Measurements from ENCODE around the gene IL12RB2. TPM values are rescaled to one million over a fixed set of nuclear protein-coding genes. Genes with fewer than 3 reads are reported as not detected.

Gene IL12RB2
- 1.3 TPM for total RNA-seq

- Histone ChIP-seq H3K9me3 (ENCODE audit: low read depth, low read length) (no peaks in the 10 kb centered on the region), H3K4me1 (ENCODE audit: insufficient read depth, low read length) (peaks cover 20% of the 10 kb centered on the region), H3K27me3 (ENCODE audit: insufficient read depth, low read length) (peaks cover 29% of the 10 kb centered on the region), H3K4me3 (ENCODE audit: low read length) (peak within 1 kb of the TSS; percentile 35)
Measured at GRCh38 chr1:67307251-67308060, at the start of gene IL12RB2. IL12RB2 (plus strand) TSS chr1:67307873; CDS start chr1:67320369, 12,496 bp downstream.

DNA sequence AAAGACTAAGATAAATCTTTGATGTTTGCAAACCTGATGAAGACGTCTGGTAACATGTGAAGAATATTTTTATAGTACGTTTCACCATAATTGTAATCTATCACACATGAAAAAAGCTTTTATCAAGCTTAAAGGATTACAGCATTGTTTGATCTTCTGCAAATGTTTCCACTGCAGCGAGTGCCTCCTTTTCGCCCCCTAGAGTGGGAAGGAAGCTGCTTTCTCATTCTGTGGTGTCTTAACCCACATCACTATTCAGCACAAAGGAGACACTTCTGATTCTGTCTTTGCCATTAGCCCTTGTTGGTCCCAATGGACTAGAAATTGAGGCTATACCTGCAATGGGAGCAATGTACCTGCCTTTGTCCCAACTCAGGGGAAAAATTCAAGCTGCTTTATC lies 46.0 kb upstream of the IL12RB2 start:
- peaks cover 4% of the 10 kb centered on the region for H3K4me1 ChIP-seq (ENCODE audit: insufficient read depth, low read length)
- H3K9me3 ChIP-seq (ENCODE audit: low read depth, low read length): no peaks in the 10 kb centered on the region
- no peaks in the 10 kb centered on the region for H3K27me3 ChIP-seq (ENCODE audit: insufficient read depth, low read length)
- H3K4me3 ChIP-seq (ENCODE audit: low read length): no peak overlapping the region

DNA sequence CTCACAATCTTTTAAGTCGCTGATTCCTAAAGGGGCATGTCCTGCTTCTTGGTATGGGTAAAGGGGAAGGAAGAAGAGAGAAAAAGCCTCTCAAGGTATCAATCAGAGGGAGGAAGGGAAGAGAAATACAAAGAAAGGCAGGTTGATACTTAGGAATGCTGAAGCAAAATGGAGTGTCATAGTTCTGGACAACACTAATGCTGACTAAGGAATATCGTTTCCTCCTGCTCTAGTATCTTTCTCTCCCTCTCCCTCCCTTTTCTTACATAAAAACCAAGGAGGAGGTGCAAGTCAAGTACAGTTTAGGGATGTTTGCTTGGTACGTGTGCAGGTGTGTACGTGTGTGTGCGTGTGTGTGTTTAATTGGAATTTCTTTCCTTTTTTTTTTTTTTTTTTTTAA lies 44.9 kb upstream of the IL12RB2 start:
- no peaks in the 10 kb centered on the region for H3K4me1 ChIP-seq (ENCODE audit: insufficient read depth, low read length)
- no peaks in the 10 kb centered on the region for H3K9me3 ChIP-seq (ENCODE audit: low read depth, low read length)
- no peak overlapping the region for H3K4me3 ChIP-seq (ENCODE audit: low read length)
- H3K27me3 ChIP-seq (ENCODE audit: insufficient read depth, low read length): no peaks in the 10 kb centered on the region

DNA sequence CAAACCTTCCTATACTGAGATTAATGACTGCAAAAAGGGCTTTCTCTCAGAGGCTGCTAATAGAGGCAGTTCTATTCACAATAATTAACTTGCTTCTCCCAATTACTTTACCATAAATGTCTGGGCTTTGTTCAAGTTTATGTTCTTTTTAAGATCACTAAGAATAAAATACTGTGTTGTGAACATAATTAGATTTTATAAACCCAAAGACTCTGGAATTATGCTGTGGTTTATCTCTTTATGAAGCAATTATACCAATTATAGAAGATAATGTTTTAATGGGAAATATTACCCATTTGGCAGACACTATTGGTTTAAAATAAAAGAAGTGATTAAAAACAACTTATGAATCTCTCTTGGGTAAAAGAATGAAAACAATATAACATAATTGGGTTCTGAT lies 43.5 kb upstream of the IL12RB2 start:
- Histone ChIP-seq H3K9me3 (ENCODE audit: low read depth, low read length) (no peaks in the 10 kb centered on the region), H3K27me3 (ENCODE audit: insufficient read depth, low read length) (no peaks in the 10 kb centered on the region), H3K4me3 (ENCODE audit: low read length) (no peak overlapping the region), H3K4me1 (ENCODE audit: insufficient read depth, low read length) (no peaks in the 10 kb centered on the region)

DNA sequence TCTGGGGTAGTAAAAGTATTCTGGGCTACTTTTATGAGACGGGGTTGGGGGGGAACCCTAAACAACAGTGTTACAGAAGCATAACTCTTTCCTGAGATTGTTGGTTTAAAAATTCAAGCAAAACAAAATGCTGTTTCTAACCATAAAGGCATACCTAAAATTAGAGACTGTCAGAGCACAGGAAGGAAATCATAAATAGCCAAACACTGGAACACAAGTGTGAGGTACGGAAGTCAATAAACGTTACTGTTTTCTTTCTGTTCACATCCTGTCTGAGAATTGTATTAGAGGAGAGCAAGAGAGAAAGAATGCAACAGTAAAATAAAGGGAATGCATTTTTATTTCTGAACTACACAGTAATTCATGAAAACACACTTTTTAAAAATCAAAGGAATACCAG lies 42.8 kb upstream of the IL12RB2 start:
- Histone ChIP-seq H3K9me3 (ENCODE audit: low read depth, low read length) (no peaks in the 10 kb centered on the region), H3K4me3 (ENCODE audit: low read length) (no peak overlapping the region), H3K4me1 (ENCODE audit: insufficient read depth, low read length) (no peaks in the 10 kb centered on the region), H3K27me3 (ENCODE audit: insufficient read depth, low read length) (no peaks in the 10 kb centered on the region)

DNA sequence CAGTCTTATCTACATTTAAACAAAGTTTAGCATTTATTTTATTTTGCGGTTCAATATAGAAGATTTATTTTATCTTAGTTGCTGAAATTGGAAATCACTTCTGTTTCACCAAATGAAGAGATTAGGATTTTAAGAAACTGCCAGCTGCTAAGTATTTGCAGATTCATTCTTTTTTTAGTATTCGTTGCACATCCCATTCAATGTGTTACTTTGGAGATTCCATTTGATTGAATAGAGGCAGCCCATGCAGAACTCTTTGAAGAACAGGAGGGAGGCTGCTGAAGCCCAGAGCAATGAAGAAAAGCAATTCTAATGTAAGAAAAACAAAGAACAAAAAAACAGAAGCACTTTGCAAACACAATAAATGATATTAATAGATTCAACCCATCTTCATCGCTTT lies 38.6 kb upstream of the IL12RB2 start:
- Histone ChIP-seq H3K4me1 (ENCODE audit: insufficient read depth, low read length) (no peaks in the 10 kb centered on the region), H3K4me3 (ENCODE audit: low read length) (no peak overlapping the region)

GRCh38 chr1:67270541-67270940 lies 37.1 kb upstream of the IL12RB2 start:
- Histone ChIP-seq H3K27me3 (ENCODE audit: insufficient read depth, low read length) (no peaks in the 10 kb centered on the region), H3K9me3 (ENCODE audit: low read depth, low read length) (no peaks in the 10 kb centered on the region), H3K4me3 (ENCODE audit: low read length) (no peak overlapping the region), H3K4me1 (ENCODE audit: insufficient read depth, low read length) (no peaks in the 10 kb centered on the region)

More for the DNA sequence above, 38.6 kb upstream of the IL12RB2 start:
- no peaks in the 10 kb centered on the region for H3K9me3 ChIP-seq (ENCODE audit: low read depth, low read length)
- H3K27me3 ChIP-seq (ENCODE audit: insufficient read depth, low read length): no peaks in the 10 kb centered on the region

GRCh38 chr1:67273591-67273990 lies 34.1 kb upstream of the IL12RB2 start:
- no peak overlapping the region for H3K4me3 ChIP-seq (ENCODE audit: low read length)
- no peaks in the 10 kb centered on the region for H3K9me3 ChIP-seq (ENCODE audit: low read depth, low read length)
- no peaks in the 10 kb centered on the region for H3K27me3 ChIP-seq (ENCODE audit: insufficient read depth, low read length)
- H3K4me1 ChIP-seq (ENCODE audit: insufficient read depth, low read length): no peaks in the 10 kb centered on the region

DNA sequence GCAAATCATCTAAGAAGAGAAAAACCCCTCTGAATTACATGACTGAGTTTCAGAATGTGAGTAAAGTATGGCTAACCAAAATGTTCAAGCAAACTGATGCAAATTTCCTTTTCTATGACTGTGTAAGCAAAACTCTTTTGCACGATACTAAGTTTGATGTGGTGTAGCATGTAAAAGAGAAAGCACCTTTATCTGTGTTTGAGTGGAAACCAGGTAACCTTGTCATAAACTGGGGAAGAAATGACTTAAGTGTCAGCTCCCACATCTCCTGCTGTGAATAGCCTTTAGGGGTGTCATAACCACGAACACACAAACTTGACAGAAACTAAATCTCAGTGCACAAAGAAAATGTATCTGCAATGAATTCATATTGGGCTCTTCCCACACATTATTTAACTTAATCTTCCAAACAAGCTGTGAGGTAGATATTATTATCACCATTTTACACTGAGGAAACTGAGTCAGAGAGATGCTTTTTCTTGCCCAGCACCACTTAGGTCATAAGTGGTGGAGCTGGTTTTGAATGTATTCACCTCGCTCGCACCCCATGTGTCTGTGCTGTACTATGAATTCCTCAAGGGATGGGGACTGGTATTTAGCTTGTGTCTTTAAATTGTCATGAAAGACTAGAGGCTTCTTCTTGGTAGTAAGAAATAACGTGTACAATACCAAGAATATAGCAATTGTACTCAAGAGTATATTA lies 32.9 kb upstream of the IL12RB2 start:
- no peaks in the 10 kb centered on the region for H3K4me1 ChIP-seq (ENCODE audit: insufficient read depth, low read length)
- H3K4me3 ChIP-seq (ENCODE audit: low read length): no peak overlapping the region
- H3K27me3 ChIP-seq (ENCODE audit: insufficient read depth, low read length): no peaks in the 10 kb centered on the region
- H3K9me3 ChIP-seq (ENCODE audit: low read depth, low read length): no peaks in the 10 kb centered on the region

GRCh38 chr1:67280696-67281095 lies 27.0 kb upstream of the IL12RB2 start:
- Histone ChIP-seq H3K4me3 (ENCODE audit: low read length) (no peak overlapping the region), H3K27me3 (ENCODE audit: insufficient read depth, low read length) (no peaks in the 10 kb centered on the region), H3K4me1 (ENCODE audit: insufficient read depth, low read length) (no peaks in the 10 kb centered on the region), H3K9me3 (ENCODE audit: low read depth, low read length) (no peaks in the 10 kb centered on the region)

GRCh38 chr1:67281244-67281643 lies 26.4 kb upstream of the IL12RB2 start:
- H3K9me3 ChIP-seq (ENCODE audit: low read depth, low read length): no peaks in the 10 kb centered on the region
- H3K4me1 ChIP-seq (ENCODE audit: insufficient read depth, low read length): no peaks in the 10 kb centered on the region
- H3K4me3 ChIP-seq (ENCODE audit: low read length): no peak overlapping the region
- H3K27me3 ChIP-seq (ENCODE audit: insufficient read depth, low read length): no peaks in the 10 kb centered on the region

DNA sequence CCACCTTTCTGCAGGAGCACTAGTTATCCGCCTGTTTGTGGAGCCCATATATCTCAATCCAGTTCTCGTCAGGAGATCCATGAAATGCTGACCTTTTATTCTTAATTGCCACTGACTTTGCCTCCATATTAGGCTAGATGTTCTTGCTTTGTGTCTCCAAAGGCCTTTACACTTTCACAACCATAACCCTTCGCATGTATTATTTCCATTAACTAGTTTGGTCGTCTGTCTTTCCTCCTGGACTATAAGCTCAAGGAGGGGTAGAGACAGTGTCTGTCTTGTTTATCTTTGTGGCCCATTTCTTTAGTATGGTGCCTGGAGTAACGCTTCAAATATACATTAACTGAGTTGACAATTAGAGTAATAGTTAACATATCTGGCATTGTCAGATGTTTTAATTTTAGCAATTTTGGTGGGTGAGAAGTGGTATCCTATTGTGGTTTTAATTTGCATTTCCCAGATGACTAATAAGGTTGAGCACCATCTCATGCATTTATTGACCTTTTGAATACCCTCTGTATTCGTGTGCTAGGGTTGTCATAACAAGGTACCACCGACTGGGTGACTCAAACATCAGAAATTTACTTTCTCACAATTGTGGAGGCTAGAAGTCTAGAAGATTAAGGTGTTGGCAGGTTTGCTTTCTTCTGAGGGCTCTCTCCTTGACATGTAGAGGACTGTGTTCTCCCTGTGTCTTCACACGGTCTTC lies 21.7 kb upstream of the IL12RB2 start:
- Histone ChIP-seq H3K4me3 (ENCODE audit: low read length) (no peak overlapping the region), H3K9me3 (ENCODE audit: low read depth, low read length) (no peaks in the 10 kb centered on the region), H3K27me3 (ENCODE audit: insufficient read depth, low read length) (no peaks in the 10 kb centered on the region), H3K4me1 (ENCODE audit: insufficient read depth, low read length) (no peaks in the 10 kb centered on the region)

DNA sequence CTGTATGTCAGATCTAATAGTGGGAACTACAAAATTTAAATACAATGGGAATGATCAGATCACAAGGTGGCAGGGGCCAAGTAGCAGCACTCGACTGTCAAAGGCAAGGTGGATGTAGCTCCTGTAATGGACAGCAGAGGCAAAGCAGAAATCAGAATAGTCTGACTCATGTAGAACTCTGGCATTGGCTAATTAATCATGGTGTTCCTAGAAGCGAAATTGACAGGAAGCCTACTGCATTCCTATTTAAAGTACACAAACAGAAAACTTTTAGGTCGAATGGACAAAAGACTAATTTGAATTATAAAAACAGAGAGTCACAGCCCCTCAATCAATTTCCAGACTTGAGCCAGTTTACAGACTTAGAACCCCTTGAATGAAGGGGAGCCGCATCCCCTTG lies 17.4 kb upstream of the IL12RB2 start:
- no peak overlapping the region for H3K4me3 ChIP-seq (ENCODE audit: low read length)
- H3K9me3 ChIP-seq (ENCODE audit: low read depth, low read length): no peaks in the 10 kb centered on the region
- H3K27me3 ChIP-seq (ENCODE audit: insufficient read depth, low read length): no peaks in the 10 kb centered on the region
- no peaks in the 10 kb centered on the region for H3K4me1 ChIP-seq (ENCODE audit: insufficient read depth, low read length)

GRCh38 chr1:67294836-67295617 lies 12.6 kb upstream of the IL12RB2 start:
- no peaks in the 10 kb centered on the region for H3K27me3 ChIP-seq (ENCODE audit: insufficient read depth, low read length)
- no peak overlapping the region for H3K4me3 ChIP-seq (ENCODE audit: low read length)
- H3K9me3 ChIP-seq (ENCODE audit: low read depth, low read length): no peaks in the 10 kb centered on the region
- no peaks in the 10 kb centered on the region for H3K4me1 ChIP-seq (ENCODE audit: insufficient read depth, low read length)

DNA sequence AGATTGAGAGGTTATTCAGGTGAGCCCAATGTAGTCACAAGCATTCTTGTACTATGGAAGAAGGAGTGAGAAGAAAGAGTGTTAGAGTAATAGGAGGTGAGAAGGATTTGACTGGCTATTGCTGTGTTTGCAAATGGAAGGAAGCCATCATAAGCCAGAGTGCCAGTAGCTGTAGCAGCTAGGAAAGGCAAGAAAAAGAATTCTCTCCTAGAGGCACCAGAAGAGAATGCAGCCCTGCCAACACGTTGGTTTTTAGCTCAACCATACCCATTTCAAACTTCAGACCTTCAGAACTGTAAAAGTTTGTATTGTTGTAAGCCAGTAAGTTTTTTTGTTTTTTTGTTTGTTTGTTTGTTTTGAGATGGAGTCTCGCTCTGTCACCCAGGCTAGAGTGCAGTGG lies 8.9 kb upstream of the IL12RB2 start:
- no peaks in the 10 kb centered on the region for H3K9me3 ChIP-seq (ENCODE audit: low read depth, low read length)
- no peaks in the 10 kb centered on the region for H3K4me1 ChIP-seq (ENCODE audit: insufficient read depth, low read length)
- no peaks in the 10 kb centered on the region for H3K27me3 ChIP-seq (ENCODE audit: insufficient read depth, low read length)
- H3K4me3 ChIP-seq (ENCODE audit: low read length): no peak overlapping the region

Data from mononuclear cell (primary cell).